ENCODE results near the gene COL16A1.

Gene COL16A1

DNA sequence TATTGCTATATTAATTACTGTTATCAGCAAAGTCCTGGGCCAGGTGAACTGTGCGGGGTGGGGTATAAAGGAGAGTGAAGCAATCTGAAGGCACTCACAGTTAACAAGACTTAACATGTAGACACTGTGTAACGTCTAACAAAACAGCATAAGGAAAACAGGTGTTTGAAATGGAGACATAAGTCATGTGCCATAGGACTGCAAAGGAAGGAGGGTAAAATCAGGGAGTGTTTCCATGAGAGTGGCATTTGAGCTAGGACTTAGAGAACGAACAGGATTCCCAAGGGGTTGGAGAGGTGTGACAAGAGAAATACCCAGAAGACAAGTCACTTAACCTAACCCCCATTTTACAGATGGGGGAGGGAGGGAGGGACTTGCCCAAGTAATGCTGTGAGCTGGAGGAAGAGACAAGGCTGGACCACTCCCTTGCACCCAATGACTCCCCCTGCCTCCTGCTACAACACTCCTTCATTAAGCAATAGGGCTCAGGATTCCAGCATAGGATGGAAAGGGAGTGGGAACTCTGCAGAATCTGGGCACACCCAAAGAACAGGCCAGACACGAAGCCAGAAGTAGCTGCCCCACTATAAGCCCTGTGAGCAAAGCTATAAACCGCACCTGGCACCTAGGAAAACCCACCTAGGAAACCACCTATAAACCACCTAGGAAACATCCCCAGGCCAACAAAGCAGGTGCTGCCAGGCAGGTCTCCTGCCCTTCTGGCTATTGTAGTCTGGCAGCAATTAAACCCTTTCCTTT is 65.7 kb downstream of the COL16A1 start:
- TF ChIP-seq, protein P1, sequence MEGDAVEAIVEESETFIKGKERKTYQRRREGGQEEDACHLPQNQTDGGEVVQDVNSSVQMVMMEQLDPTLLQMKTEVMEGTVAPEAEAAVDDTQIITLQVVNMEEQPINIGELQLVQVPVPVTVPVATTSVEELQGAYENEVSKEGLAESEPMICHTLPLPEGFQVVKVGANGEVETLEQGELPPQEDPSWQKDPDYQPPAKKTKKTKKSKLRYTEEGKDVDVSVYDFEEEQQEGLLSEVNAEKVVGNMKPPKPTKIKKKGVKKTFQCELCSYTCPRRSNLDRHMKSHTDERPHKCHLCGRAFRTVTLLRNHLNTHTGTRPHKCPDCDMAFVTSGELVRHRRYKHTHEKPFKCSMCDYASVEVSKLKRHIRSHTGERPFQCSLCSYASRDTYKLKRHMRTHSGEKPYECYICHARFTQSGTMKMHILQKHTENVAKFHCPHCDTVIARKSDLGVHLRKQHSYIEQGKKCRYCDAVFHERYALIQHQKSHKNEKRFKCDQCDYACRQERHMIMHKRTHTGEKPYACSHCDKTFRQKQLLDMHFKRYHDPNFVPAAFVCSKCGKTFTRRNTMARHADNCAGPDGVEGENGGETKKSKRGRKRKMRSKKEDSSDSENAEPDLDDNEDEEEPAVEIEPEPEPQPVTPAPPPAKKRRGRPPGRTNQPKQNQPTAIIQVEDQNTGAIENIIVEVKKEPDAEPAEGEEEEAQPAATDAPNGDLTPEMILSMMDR (IDR thresholded peaks at IDR 0.05; ENCODE audit: control insufficient read depth, insufficient read depth, low read depth, low read length, missing control alignments) = no peak
- DNase-seq (ENCODE audit: low read depth) = no peak
- no peak overlapping the region for H3K4me3 ChIP-seq (ENCODE audit: control insufficient read depth, low read depth, low read length)

DNA sequence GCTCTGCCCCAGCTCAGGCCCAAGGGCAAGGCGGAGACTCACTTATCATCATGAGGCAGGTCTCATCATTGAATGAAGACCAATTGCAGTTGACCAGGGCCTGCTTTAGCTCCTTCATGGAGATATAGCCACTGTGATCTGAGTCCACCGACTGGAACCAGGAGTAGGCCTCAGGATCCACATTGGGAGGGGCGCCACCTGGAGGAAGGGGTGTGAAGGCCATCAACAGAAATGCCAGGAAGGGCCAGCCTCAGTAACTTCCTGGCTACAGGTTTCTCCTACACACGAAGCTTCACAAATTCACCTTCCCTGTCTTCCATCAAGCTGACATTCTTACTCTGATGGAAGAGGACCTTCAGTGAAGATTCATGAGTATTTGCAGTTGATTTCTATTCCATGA is 70.7 kb downstream of the COL16A1 start:
- no peak for DNase-seq (ENCODE audit: low read depth)
- TF ChIP-seq, protein P1 (IDR thresholded peaks at IDR 0.05; ENCODE audit: control insufficient read depth, insufficient read depth, low read depth, low read length, missing control alignments) = peak; percentile 60
- H3K4me3 ChIP-seq (ENCODE audit: control insufficient read depth, low read depth, low read length) = no peak overlapping the region

DNA sequence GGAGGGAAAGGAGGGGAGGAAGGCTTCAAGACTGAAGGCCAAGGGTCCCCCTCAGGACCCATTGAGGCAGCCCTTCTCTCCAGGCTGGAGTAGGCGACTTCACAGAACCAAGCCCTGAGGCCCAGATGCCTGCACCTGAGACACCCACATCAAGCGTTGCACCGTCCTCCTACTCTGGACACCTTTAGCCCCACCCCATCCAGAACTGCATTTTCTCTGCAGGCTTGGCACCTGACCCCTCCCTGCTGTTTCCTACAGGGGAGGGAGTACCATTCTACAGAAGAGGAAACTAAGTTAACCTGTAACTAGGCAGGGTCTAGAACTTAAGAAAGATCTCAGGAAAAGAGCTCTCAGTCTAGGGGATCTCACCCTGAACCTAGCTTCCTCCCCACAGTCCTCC is 71.2 kb downstream of the COL16A1 start:
- H3K4me3 ChIP-seq (ENCODE audit: control insufficient read depth, low read depth, low read length) = no peak overlapping the region
- TF ChIP-seq, protein P1 (IDR thresholded peaks at IDR 0.05; ENCODE audit: control insufficient read depth, insufficient read depth, low read depth, low read length, missing control alignments) = no peak
- DNase-seq (ENCODE audit: low read depth) = no peak

DNA sequence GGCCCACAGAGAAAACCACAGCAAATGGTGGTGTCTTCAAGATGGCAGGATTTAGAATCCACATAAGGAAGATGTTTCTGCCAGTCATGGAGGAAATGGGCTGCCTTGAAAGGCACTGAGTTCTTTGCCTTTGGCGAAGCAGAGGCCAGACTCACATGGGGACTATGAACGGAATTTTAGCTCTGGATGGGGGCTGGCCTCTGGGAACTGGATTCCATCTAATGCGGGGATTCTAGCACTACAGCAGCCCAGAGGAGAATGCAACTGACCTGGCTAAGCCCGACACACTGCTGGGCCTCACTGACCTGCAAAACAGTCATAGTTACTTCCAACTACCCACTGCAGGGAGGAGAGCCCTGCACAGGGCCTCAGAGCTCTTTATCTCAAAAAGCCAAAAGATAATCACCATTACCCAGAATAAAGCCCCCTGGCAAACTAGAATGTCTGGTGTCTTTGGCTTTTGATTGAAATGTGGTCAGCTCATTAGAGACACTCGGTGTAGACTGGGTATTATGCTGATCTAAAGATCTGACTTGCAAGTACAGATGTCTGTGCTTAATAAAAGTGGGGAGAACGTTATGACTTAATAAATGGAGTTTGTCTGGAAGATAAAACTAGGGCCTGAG is 74.8 kb downstream of the COL16A1 start:
- TF ChIP-seq, protein P1 (IDR thresholded peaks at IDR 0.05; ENCODE audit: control insufficient read depth, insufficient read depth, low read depth, low read length, missing control alignments) = no peak
- no peak overlapping the region for H3K4me3 ChIP-seq (ENCODE audit: control insufficient read depth, low read depth, low read length)
- DNase-seq (ENCODE audit: low read depth) = no peak

DNA sequence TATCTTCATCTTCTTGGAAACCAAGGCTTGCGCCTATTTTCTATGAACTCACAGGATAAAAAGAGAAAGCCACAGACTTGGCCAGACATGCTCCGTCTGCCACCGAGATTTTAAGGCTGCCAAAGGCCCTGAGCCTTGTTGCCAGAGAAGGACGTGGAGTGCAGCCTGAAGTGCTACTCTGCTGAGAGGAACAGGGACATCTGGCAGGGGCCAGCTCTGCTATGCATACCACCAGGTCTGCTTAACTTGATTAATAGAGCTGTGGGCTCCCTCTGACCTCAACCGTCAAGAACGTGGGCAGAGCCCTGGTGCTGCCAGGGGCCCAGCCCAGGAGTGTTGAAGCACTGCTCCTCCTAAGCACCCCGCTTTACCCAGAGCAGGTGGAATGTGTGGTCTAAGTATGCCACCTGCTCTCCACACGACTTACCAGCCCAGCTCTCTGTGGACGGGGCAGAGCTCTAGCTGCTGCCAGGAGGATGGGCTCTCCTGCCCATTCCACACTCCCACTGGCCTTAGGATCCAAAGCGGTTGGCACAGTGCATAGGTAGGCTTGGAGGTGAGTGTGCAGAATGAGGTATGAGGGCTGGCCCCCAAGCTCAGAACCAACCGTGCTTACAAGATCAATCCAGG is 75.8 kb downstream of the COL16A1 start:
- DNase-seq (ENCODE audit: low read depth) = no peak
- no peak overlapping the region for H3K4me3 ChIP-seq (ENCODE audit: control insufficient read depth, low read depth, low read length)
- TF ChIP-seq, protein P1 (IDR thresholded peaks at IDR 0.05; ENCODE audit: control insufficient read depth, insufficient read depth, low read depth, low read length, missing control alignments) = no peak

DNA sequence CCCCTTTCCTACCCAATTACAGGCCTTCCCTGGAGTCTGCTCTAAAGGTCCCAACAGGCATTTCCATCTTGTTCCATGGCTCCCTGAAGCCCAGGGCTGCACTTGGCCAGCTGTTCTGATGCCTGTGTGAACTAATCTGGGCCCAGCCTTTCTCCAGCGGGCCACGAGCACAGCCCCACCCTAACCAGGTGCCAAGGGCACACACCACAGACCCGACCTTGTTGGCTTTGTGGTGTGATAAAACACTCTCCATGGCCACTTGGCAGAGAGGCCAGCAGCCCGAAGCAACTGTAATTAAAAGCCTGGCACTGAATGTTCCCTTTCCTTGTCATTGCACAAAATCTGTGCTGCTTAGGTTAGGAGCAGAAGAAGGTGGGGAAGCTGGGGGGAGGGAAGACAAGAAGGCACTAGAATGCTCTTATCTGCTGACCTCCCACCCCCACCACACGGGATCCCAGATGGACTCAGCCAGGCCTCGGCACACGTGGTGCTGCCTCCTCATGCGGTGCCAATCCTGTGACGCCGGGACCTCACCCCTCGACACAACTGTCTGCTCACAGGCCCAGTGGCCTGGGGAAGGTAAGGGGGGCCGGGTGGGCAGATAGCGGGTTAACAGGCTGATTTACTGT is 76.4 kb downstream of the COL16A1 start:
- H3K4me3 ChIP-seq (ENCODE audit: control insufficient read depth, low read depth, low read length) = no peak overlapping the region
- TF ChIP-seq, protein P1 (IDR thresholded peaks at IDR 0.05; ENCODE audit: control insufficient read depth, insufficient read depth, low read depth, low read length, missing control alignments) = no peak
- DNase-seq (ENCODE audit: low read depth) = no peak

All from AG09309 (cell line).